DND-41 (cell line): ENCODE measurements around the gene MED31.
"Not testable (repeated sequence)": the region's sequence is repeated elsewhere in the genome, so short reads cannot be mapped to it uniquely, and the experiment has no call there.

ENCODE experiments used
- ATAC-seq: fragments of 200-7000 bp; cut with Tn5 transposase; 3 replicates; pipeline ENCODE4 v1.9.1; 2021; ENCODE audit warnings: low read depth; ENCODE audit not compliant: insufficient read depth
- DNase-seq: peaks from one replicate; pipeline ENCODE4 v3.0.0-alpha.2; 2020
- H2AFZ ChIP-seq: 2 replicates; pipeline ENCODE4 v1.6.0; 2012; ENCODE audit warnings: low read depth, low read length
- H3K27ac ChIP-seq: 2 replicates; pipeline ENCODE4 v1.5.1; 2012; ENCODE audit warnings: low read length, inconsistent platforms
- H3K27me3 ChIP-seq: fragments of 200-600 bp; sonication (generic); 2 replicates; pipeline ENCODE4 v1.6.0; 2012; ENCODE audit warnings: low read length, mild to moderate bottlenecking, inconsistent platforms; ENCODE audit not compliant: insufficient read depth, poor library complexity
- H3K36me3 ChIP-seq: 2 replicates; pipeline ENCODE4 v1.5.1; 2012; ENCODE audit warnings: low read length, inconsistent platforms; ENCODE audit not compliant: insufficient read depth
- H3K4me1 ChIP-seq: 2 replicates; pipeline ENCODE4 v1.5.1; 2012; ENCODE audit warnings: mild to moderate bottlenecking, low read length; ENCODE audit not compliant: insufficient read depth
- H3K4me2 ChIP-seq: 2 replicates; pipeline ENCODE4 v1.6.0; 2012; ENCODE audit warnings: mild to moderate bottlenecking, moderate library complexity, low read length, inconsistent platforms; ENCODE audit not compliant: insufficient read depth
- H3K4me3 ChIP-seq, 2 experiments: fragments of 200-600 bp in 1 of 2; shearing (Covaris generic) in 1 of 2; 2 replicates each; pipeline ENCODE4 v1.5.1; 2012 to 2016; ENCODE audit warnings: inconsistent platforms in 2 of 2, low read length in 2 of 2, mild to moderate bottlenecking in 2 of 2, low read depth in 1 of 2, moderate library complexity in 1 of 2
- H3K79me2 ChIP-seq: 2 replicates; pipeline ENCODE4 v1.6.0; 2012; ENCODE audit warnings: low read length, inconsistent platforms; ENCODE audit not compliant: insufficient read depth
- H3K9ac ChIP-seq: 2 replicates; pipeline ENCODE4 v1.6.0; 2012; ENCODE audit warnings: low read depth, mild to moderate bottlenecking, inconsistent platforms, low read length, moderate library complexity
- H3K9me3 ChIP-seq: 2 replicates; pipeline ENCODE4 v1.5.1; 2012; ENCODE audit warnings: low read length, moderate library complexity, mild to moderate bottlenecking, inconsistent platforms; ENCODE audit not compliant: insufficient read depth, severe bottlenecking
- H4K20me1 ChIP-seq: 2 replicates; pipeline ENCODE4 v1.6.0; 2012; ENCODE audit warnings: low read length; ENCODE audit not compliant: insufficient read depth
- CTCF ChIP-seq: IDR thresholded peaks from 2 replicates; pipeline ENCODE4 v1.5.1; 2012; ENCODE audit warnings: borderline replicate concordance, low read length, moderate library complexity, mild to moderate bottlenecking; ENCODE audit not compliant: poor library complexity, severe bottlenecking; ENCODE audit errors: extremely low read depth
- EZH2 ChIP-seq: IDR thresholded peaks from 3 replicates; pipeline ENCODE4 v1.6.1; 2012; ENCODE audit warnings: borderline replicate concordance, low read depth, mild to moderate bottlenecking, moderate library complexity, low read length, inconsistent platforms; ENCODE audit not compliant: severe bottlenecking

The MED31 gene

GRCh38 chr17:6661464-6661848 lies 10.1 kb upstream of the MED31 start:
- peaks cover 22% of the 10 kb centered on the region for H3K27me3 ChIP-seq
- no peak overlapping the region for H2AFZ ChIP-seq
- H3K9me3 ChIP-seq: no peaks in the 10 kb centered on the region
- TF ChIP-seq CTCF: no peak
- no peak for TF ChIP-seq EZH2
- 0 out of 2 replicates have a peak, but pooled peaks cover 3% of the 10 kb centered on the region for H4K20me1 ChIP-seq
- H3K79me2 ChIP-seq: no peaks in the 10 kb centered on the region
- H3K27ac ChIP-seq: no peak overlapping the region
- no peak overlapping the region for H3K9ac ChIP-seq
- no peak overlapping the region for H3K4me2 ChIP-seq
- DNase-seq: no peak
- no peak for ATAC-seq
- H3K4me1 ChIP-seq: no peaks in the 10 kb centered on the region
- no peaks in the 10 kb centered on the region for H3K36me3 ChIP-seq
- H3K4me3 ChIP-seq: no peak overlapping the region

- H3K4me3 ChIP-seq: no peak overlapping the region
These were observed 9.5 kb upstream of the MED31 start for GRCh38 chr17:6660805-6661463.

GRCh38 chr17:6660101-6660500 lies 8.7 kb upstream of the MED31 start:
- no peak for DNase-seq
- no peak overlapping the region for H3K4me3 ChIP-seq
- no peak overlapping the region for H3K27ac ChIP-seq
- H3K9me3 ChIP-seq: no peaks in the 10 kb centered on the region
- H3K27me3 ChIP-seq: peaks cover 26% of the 10 kb centered on the region
- H4K20me1 ChIP-seq: no peaks in the 10 kb centered on the region
- TF ChIP-seq CTCF (no peak), EZH2 (no peak)
- H3K4me1 ChIP-seq: no peaks in the 10 kb centered on the region; the same call in 1 of the 2 replicates
- no peak overlapping the region for H3K4me2 ChIP-seq
- ATAC-seq: no peak
- H3K36me3 ChIP-seq: no peaks in the 10 kb centered on the region
- H2AFZ ChIP-seq: no peak overlapping the region
- H3K79me2 ChIP-seq: no peaks in the 10 kb centered on the region
- no peak overlapping the region for H3K9ac ChIP-seq

More at GRCh38 chr17:6660805-6661463, 9.5 kb upstream of the MED31 start:
- Histone ChIP-seq H4K20me1 (no peaks in the 10 kb centered on the region), H3K4me1 (no peaks in the 10 kb centered on the region), H2AFZ (no peak overlapping the region), H3K9ac (no peak overlapping the region), H3K9me3 (no peaks in the 10 kb centered on the region), H3K27ac (no peak overlapping the region), H3K4me2 (no peak overlapping the region), H3K79me2 (no peaks in the 10 kb centered on the region), H3K27me3 (peaks cover 22% of the 10 kb centered on the region), H3K36me3 (no peaks in the 10 kb centered on the region)
- ATAC-seq: no peak
- TF ChIP-seq CTCF: no peak
- TF ChIP-seq EZH2: no peak
- DNase-seq: no peak

GRCh38 chr17:6658411-6658810 lies 7.0 kb upstream of the MED31 start:
- peaks cover 11% of the 10 kb centered on the region for H3K4me1 ChIP-seq
- H3K4me2 ChIP-seq, H3K27ac ChIP-seq, H3K36me3 ChIP-seq, ATAC-seq, H3K9me3 ChIP-seq, DNase-seq, H3K4me3 ChIP-seq, H3K9ac ChIP-seq, H2AFZ ChIP-seq, H4K20me1 ChIP-seq, H3K79me2 ChIP-seq: not testable (repeated sequence)
- peaks cover 23% of the 10 kb centered on the region for H3K27me3 ChIP-seq
